ENCODE results near the gene OR6N2.
A peak's percentile ranks its signal among the peaks of the same experiment; 100 is the strongest.

Gene OR6N2, protein sequence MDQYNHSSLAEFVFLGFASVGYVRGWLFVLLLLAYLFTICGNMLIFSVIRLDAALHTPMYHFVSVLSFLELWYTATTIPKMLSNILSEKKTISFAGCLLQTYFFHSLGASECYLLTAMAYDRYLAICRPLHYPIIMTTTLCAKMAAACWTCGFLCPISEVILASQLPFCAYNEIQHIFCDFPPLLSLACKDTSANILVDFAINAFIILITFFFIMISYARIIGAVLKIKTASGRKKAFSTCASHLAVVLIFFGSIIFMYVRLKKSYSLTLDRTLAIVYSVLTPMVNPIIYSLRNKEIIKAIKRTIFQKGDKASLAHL

DNA sequence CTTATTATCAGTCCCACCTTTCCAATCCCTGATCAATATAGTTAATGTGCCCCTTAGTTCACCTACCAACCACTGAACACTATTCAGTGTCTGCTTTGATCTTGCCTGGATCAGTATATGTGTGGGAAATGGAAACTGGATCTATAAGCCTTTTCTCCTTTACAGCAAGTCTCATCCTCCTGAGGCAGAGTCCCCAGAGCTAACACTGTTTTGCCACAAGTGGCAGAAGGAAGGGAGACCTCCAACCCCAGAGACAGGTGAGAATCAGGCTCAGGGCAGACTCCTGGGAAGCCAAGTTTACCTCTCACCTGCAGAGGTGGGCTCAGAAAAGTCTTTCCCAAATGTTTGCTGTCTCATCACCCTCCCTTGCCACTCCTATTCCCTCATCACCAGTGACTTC, at the start of gene OR6N2:
Gene OR6N2, minus strand, starts transcription at position 101 of the 400 bp plus-strand sequence. CDS start 3,569 bp downstream, outside the sequence.
- no peak for DNase-seq (ENCODE audit: low read depth)

DNA sequence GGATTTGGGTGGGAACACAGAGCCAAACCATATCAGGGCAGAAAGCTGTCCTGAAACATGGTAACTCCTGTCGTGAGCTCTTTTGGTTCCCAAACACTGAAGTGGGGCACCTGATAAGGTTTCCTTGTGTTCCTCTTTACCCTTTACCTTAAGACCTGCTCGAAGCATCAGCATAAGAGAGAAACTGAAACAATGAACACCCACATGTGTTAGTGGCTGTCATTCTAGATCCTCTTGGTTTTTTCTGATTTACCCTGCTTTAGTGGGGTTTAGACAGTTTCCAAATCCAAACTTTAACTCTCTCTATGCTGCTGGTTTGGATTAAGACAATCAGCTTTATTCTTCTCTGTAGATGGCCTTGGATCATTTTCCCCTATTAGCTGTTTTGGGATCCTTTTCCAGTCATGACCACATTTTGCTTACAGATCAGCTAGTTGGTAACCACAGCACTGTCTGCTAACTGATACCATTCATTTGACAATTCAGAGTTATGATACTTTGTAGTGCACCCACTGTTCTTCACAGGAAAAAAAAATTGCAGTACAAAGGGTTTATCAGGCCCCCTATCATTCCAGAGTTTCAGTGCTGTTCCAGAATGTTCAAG, 49.2 kb upstream of the OR6N2 start:
- no peak for DNase-seq (ENCODE audit: low read depth)

DNA sequence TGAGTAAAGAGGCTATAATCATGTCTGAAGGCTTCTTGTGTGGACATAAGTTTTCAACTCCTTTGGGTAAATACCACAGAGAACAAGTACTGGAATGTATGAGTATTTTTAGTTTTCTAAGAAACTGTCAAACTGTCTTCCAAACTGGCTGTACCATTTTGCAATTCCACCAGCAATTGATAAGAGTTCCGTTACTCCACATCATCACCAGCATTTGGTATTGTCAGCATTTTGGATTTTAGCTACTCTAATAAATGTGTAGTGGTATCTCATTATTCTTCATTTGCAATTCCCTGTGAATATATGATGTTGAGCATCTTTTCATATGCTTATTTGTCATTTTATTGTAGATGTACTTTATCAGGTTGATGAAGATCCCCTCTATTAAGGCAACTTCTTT, 40.7 kb upstream of the OR6N2 start:
- DNase-seq (ENCODE audit: low read depth): no peak

DNA sequence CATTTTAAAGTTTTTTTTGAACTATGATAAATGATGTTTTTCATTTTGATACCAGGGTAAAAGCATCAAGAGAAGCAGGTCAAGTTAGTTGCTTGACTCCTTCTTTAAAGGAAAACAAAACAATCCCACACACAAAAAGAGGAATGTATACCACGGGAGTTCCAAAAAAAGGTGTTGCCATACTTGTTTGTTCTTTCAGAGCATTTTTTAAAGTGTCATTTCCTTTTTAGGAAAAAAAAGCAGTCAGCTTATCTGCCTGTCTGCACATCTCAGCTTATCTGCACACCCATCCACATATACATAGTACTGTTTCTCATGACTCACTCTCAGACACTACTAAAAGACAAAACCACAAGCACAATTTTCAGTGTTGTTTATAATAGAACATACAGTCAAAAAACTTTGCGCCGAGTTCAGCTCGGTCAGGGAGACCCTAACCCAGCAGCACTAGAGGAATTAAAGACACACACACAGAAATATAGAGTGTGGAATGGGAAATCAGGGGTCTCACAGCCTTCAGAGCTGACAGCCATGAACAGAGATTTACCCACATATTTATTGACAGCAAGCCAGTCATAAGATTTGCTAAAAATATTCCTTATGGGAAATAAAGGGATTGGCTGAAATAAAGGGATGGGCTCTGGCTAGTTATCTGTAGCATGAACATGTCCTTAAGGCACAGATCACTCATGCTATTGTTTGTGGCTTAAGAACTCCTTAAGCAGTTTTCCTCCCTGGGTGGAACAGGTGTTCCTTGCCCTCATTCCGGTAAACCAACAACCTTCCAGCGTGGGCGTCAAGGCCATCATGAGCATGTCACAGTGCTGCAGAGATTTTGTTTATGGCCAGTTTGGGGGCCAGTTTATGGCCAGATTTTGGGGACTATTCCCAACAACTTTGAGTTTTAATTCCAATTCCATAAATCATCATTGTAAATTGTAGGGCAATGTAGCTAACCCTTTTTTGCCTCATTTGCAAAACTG, 38.7 kb upstream of the OR6N2 start:
- DNase-seq (ENCODE audit: low read depth): no peak

DNA sequence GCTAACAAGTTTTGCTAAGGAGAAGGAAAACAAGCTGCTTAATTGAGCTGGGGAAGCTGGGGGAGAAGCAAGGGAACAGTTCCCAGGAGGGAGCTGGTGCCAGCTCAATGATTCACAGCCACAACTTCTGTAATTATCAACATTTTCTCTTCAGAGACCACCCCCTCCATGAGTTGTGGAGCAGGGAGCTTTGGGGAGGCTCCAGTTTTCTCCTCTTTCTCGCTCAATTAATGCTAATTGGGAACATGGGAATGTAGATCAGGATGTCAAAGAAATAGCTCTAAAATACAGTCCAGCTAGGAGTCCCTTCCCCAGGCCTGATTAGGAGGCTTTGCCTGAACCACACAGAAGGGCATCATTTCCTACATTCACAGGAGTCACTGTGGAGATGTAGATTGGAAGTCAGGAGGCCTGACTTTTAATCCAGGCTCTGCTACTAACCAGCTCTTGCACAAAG, 38.0 kb upstream of the OR6N2 start:
- no peak for DNase-seq (ENCODE audit: low read depth)

DNA sequence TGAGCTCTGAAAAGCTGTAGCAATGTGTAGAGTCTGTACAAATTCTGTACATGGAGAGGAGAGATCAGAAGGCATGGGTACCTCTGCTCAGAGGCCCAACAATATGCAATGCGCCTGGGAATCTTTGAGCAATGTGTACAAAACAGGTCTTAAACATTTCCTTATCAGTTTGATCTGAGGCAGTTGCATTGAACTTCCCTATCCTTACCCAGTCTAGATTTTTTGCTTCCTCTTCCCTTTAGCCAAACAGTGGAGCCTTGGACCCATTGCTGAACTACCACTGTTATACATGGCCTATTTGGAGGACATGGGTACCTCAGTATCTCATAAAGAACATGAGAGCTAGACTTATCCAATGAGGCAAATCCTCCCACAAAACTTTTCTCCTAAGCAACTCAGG, 37.6 kb upstream of the OR6N2 start:
- DNase-seq (ENCODE audit: low read depth): no peak

DNA sequence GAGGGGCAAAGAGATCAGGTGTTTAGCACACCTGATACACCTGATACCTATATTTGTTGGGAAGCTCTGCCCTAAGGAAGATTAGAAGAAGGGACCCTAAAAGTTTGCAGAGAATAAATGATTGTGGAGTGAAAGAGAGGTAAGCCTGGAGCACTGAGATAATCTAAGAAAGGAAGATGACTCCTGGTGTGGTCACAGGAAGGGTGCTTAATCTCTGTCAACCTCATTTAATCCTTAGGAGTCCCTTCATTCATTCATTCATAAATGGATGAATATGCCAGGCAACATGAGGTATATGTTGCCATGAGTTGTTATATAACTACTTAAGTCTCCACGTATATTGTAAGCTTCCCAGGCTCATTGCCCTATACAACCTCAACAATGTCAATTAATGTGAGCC, 34.0 kb upstream of the OR6N2 start:
- no peak for DNase-seq (ENCODE audit: low read depth)

DNA sequence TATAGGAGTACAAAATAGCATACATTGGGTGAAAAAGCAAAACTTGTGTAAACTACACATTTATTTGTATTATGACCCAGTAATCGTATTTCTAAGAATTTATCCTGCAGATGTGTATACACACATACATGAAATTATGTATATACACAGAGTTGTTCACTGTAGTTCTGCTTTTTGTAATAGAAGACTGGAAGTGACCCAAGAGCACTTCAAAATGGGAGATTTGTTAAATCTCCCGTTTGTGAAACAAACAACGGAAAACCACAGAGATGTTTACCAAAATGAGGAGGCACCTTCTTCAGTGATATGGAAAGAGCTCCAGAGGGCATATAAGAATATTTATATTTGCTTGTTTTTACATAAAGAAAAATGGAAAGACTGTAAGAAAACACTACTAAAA, 32.2 kb upstream of the OR6N2 start:
- DNase-seq (ENCODE audit: low read depth): no peak

DNA sequence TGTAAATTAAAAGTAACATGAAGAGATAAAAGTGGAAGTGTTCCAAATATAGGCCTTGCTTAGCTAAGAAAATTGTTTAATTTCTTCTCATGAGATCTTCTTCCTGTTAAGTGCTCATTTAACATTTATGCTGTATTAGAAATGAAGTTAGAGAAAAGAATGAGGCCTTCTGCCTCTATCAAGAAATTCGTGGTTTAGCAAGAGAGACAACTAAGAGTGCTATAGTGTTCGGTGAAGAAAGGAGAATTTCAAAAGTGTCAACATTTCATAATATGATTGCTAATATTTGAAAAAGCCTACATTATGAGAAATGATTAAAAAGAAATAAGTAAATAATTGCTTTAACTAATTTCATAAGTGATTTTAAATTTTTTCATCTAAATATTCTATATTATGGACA, 31.3 kb upstream of the OR6N2 start:
- no peak for DNase-seq (ENCODE audit: low read depth)

DNA sequence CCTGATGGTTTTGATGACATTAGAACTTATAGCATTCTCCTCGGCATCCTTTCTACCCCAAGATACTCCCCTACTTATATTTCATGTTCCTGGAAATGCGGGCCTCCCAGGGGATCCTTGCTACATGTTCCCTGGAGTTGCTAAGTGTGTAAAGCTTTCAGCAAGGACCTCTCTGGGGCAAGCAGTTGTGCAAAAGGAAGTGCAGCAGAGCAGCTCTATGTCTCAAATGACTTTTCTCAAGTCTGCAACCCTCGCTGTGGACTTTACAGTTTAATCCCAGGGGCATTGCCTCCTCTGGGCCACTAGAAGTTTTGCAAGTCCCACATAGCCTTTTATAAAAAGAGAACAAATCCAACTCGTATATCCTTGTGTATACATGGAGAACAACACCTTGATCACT, 29.3 kb upstream of the OR6N2 start:
- no peak for DNase-seq (ENCODE audit: low read depth)

DNA sequence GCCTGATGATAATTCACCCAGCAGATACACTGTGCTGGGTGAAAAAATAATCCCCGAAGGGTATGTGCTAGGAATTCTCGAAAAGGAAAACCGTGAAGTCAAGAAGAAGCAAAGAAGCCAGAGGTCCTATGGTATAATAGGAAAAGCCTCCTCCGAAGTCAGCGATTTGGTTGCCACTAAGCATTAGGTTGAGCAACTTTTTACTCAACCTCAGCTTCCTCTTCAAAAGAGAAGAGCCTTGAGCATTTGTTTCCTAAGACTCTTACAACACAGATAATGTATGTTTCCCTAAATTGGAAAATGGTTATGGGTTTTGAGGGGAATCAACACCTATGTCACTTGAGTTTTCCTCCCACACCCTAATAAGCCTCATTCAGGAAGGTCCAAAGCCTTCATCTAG, 28.9 kb upstream of the OR6N2 start:
- DNase-seq (ENCODE audit: low read depth): no peak

DNA sequence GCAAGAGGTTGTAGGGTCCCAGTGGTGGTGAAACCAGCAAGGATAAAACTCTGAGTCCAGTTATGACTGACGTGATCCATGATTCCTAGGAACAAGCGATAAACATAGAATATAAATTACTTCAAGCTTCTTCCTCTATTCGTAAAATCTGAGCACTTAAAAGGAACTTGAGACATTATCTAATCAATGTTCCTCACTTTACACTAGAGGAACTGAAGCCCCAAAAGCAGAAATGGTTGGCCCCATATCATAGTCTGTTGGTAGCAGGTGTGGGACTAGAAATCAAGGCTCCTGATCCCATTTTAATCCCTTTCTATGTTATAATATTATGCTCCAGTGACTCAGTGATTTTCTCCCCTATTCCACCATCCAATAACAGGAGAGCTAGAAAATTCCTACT, 28.3 kb upstream of the OR6N2 start:
- DNase-seq (ENCODE audit: low read depth): no peak

DNA sequence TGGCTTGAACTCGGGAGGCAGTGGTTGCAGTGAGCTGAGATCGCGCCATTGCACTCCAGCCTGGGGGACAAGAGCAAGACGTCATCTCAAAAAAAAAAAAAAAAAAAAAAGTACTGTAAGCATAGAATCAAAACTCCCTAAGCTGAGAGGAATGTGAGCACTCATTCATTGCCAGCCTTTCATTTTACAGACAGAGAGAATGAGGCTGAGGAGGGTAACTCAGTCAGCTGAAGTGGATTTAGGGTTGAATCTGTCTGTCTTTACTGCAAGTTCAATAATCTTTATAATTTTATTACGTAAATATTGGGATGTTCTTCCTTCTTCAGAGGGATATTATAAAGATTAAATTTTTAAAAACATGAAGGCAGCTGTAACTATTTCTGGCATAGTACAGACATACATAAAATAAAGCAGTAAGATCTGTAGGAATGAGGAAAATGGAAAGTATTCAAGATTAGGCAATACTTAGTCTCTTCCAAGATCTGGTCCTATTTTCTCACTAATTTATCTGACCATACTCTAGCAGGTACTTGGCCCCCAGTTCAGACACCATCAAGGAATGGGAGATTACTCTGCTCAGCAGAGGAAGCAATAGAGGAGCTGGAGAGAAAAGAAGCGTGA, 26.0 kb upstream of the OR6N2 start:
- DNase-seq (ENCODE audit: low read depth): no peak

DNA sequence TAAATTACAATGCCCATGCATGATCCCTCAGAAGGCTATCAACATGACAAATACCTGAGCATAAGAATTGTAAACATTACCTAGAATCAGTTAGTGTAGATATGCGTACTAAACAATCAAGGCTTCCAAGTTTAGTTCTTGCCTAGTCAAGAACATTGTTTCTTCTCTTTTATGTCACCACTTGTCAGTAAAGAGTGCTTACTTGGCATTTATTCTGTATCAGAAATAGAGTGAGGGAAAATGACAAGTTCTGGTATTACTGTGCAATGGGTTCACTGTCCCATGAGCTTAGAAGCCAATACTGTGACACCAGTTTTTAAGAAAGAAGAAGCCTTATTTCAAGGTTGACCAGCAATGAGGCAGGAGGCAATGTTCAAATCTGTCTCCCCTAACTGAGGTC, 22.7 kb upstream of the OR6N2 start:
- DNase-seq (ENCODE audit: low read depth): no peak

DNA sequence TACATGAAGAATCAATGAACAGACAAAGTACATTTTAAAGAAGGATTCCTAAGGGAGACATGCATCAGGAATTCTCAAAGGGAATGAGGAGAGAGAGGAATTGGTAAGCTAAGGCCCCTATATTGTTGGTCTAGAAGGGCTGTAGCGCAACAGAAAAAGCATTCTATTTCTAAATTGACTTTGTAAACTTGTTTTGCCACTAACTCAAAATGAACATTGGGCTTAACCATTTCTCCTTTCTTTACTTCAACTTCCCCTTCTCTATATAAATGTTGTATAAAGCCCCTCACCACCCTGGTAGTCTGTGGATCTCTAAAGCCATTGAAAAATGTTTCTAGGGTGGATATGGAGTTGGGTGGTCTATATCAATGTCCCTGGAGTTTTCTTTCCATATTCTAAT, 20.4 kb upstream of the OR6N2 start:
- DNase-seq (ENCODE audit: low read depth): no peak

DNA sequence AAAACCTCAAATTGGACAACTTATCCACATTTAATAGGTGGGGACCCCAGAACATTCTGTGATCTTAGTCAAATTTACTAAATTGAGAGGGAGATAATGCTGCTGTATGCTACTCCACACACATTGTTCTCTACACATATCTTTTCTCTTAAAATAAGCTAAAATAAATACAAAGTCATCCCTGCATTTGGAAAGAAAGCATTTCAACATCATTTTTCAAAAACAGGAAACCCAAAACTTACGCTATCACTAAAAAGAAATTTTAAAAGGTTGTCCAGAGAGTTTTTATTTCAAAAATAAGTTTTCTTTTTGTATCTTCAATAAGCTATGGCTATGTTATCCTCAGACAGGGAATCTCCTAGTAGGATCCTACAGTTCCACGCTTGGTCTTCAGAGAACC, 19.5 kb upstream of the OR6N2 start:
- no peak for DNase-seq (ENCODE audit: low read depth)

DNA sequence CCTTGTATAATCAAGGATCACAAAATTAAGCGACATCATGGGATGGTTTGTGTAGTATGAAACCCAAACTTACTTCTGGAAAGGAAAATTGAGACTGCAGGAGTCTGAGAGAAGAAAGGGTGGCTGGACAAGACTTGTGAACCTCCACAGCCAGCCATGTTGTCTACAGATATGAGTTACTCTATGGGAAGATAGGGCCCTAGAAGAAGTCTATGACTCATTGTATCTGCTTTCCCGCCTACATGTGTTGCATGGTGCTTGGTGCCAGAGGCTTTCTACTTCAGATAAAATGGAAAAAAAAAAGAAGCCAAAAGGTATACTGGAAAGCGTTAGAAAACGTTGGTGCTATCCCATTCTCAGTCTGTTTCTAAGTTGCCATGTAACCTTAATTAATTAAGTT, 18.7 kb upstream of the OR6N2 start:
- DNase-seq (ENCODE audit: low read depth): no peak

DNA sequence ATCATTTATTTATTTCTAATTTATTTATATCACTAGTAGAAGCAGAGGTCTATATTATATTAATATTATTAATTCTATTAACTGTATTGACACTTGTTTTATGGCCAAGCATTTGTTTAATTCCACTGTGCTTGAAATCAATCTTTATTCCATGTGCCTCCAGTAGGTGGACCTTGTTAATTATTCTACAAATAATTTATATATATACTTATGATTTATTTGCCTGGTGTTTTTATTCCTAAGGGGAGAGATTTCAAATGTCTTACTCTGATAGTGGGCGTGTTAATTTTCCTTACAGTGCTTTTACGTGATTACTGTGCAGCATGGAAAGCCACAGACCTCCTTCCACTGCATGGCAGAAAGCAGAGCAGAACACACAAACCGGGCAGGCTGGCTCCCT, 17.5 kb upstream of the OR6N2 start:
- DNase-seq (ENCODE audit: low read depth): no peak

DNA sequence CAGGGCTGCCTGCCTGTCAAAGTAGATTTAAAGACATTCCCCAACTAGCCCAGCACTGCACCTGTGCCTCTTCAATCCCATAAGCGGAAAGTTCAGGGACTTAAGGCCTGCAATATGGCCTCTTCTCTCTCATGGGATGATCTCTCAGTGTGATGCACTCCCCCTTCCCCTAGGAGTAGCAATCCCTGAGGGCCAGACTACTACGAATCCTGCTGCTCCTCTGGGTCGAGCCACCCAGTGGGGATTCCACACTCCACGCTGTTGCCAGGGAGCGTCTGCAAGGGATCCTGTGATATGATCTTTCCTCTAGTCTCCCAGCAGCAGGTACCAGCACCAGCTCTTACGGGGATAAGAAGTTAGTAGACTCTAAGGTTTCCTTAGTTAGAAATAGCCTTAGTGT, 13.2 kb upstream of the OR6N2 start:
- no peak for DNase-seq (ENCODE audit: low read depth)

DNA sequence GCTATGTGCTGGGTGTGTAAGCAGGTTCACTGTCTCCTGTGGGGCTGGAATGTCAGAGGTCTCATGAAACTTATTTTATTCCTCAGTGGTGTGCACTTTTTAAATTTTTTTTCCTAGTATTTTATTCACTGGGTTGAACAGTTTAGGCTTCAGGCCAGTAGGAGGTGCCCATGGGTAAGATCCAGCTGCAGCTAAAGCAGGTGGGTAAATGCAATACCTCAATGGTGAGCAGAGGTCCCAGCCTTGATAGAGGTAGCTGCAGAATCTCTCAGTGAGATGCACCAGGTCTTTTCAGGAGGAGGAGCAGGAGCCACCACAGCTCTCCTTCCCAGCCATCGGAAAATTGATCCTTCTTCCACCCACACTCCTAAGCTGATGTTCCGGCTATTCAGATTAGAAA, 12.6 kb upstream of the OR6N2 start:
- peak; percentile 19 for DNase-seq (ENCODE audit: low read depth)

DNA sequence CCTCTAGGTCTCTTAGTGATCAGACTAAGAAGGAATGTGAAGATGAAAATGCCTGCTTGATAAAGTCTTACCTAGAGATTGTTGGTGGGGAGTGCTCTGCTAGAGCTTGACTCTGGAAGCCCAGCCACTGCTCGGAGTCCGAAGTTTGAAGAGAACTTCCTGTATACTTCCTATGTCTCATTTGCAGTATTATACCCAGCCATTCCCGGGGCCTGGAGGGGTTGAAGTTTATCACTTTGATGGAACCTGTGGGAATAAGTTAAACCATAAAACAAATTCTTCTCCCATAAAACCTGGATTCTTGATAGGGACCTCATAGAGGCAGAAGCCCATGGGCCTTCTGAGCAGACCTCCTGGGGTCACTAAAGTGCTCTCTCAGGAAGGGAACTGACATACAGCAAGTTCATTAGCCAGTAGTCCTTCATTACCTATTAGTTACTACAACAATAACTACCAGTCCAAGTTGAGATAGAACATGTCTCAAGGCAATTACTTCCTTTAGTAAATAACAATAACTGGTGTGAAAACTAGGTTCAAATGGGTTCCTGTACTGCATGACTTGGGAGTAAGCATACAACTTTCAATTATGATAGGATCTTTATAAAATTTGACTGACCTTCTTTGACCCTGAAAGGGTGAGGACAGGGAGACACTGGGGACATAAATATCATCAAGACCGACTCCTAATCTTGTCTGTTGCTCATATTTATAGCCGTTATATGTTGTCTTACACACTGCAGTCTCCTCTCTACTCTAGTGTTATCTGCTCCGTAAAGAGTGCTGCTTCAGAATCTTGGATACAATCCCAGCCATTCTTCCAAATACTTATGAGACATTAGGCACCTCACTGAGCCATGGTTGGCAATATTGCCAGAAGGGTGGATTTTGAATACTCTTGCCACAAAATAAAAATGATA, 8.8 kb downstream of the OR6N2 start, which contains the start of gene OR6N1:
Gene OR6N1, minus strand, starts transcription at position 246 of the 917 bp plus-strand sequence. CDS start 5,513 bp downstream, outside the sequence.
- no peak for DNase-seq (ENCODE audit: low read depth)

Data from activated T-cell treated with anti-CD3 and anti-CD28 coated beads for 48 hours (primary cell).